IMR-90 (cell line): ENCODE data around the gene BCAR1. TPM values are rescaled to one million over a fixed set of nuclear protein-coding genes. Genes with fewer than 3 reads are reported as not detected.

Experiments used
- ATAC-seq: fragments of 200-7000 bp; cut with Tn5 transposase; 2 replicates; pipeline ENCODE4 v1.9.1; 2020; ENCODE audit warnings: low read depth, mild to moderate bottlenecking, moderate library complexity
- BruUV-seq: library from RNA; stranded (reverse); fragments of 400-500 nt; replicated peaks from 2 replicates; lab custom pipeline; 2021; lab: Mats Ljungman, UMichigan
- CTCF ChIA-PET: fragments of 300-600 bp; formaldehyde crosslinking; extraction: SDS; loops from one replicate; lab custom pipeline; 2021; ENCODE audit warnings: antibody characterized with exemption; lab: Yijun Ruan, JAX
- POLR2A ChIA-PET: fragments of 300-600 bp; sonication (Branson Sonifier 250); formaldehyde crosslinking; loops from one replicate; lab custom pipeline; 2022; ENCODE audit warnings: antibody characterized with exemption; ENCODE audit not compliant: unreplicated experiment; lab: Charles Lee
- DNase-seq: peaks from one replicate; pipeline ENCODE4 v3.0.0; 2013
- H2AFZ ChIP-seq: replicated peaks from 2 replicates; pipeline ENCODE3; 2013; ENCODE audit warnings: low read length, mild to moderate bottlenecking; ENCODE audit not compliant: poor library complexity
- H2AK5ac ChIP-seq: 2 replicates; pipeline ENCODE4 v1.6.1; 2013; ENCODE audit warnings: low read depth, low read length, inconsistent platforms
- H2AK9ac ChIP-seq: replicated peaks from 2 replicates; pipeline ENCODE3; 2013; ENCODE audit warnings: mild to moderate bottlenecking, low read depth, low read length, moderate library complexity; ENCODE audit not compliant: poor library complexity
- H2BK120ac ChIP-seq: 2 replicates; pipeline ENCODE4 v1.6.1; 2013; ENCODE audit warnings: low read depth, low read length, inconsistent platforms
- H2BK15ac ChIP-seq: 3 replicates; pipeline ENCODE4 v1.6.1; 2013; ENCODE audit warnings: low read depth, low read length, inconsistent platforms
- H2BK20ac ChIP-seq: 2 replicates; pipeline ENCODE4 v1.6.1; 2013; ENCODE audit warnings: low read depth, mild to moderate bottlenecking, inconsistent platforms, low read length, moderate library complexity
- H2BK5ac ChIP-seq: 2 replicates; pipeline ENCODE4 v1.6.1; 2013; ENCODE audit warnings: mild to moderate bottlenecking, low read depth, low read length, inconsistent platforms; ENCODE audit not compliant: poor library complexity, severe bottlenecking
- H3K14ac ChIP-seq: replicated peaks from 2 replicates; pipeline ENCODE4 v1.6.1; 2013; ENCODE audit warnings: low read depth, low read length, inconsistent platforms
- H3K18ac ChIP-seq: 2 replicates; pipeline ENCODE4 v1.6.1; 2013; ENCODE audit warnings: low read depth, low read length, control low read depth
- H3K23ac ChIP-seq: 2 replicates; pipeline ENCODE4 v1.6.1; 2013; ENCODE audit warnings: low read depth, low read length, inconsistent platforms
- H3K27ac ChIP-seq: 2 replicates; pipeline ENCODE4 v1.5.1; 2013; ENCODE audit warnings: mild to moderate bottlenecking, control low read depth, low read length; ENCODE audit not compliant: insufficient read depth
- H3K27me3 ChIP-seq: 2 replicates; pipeline ENCODE4 v1.6.1; 2013; ENCODE audit warnings: low read length; ENCODE audit not compliant: control insufficient read depth, insufficient read depth
- H3K36me3 ChIP-seq: 2 replicates; pipeline ENCODE4 v1.6.1; 2013; ENCODE audit warnings: low read length, mixed read lengths; ENCODE audit not compliant: control insufficient read depth, insufficient read depth
- H3K4ac ChIP-seq: 2 replicates; pipeline ENCODE4 v1.6.1; 2013; ENCODE audit warnings: low read depth, low read length, inconsistent platforms
- H3K4me1 ChIP-seq: 2 replicates; pipeline ENCODE4 v1.6.1; 2013; ENCODE audit warnings: low read length, mixed read lengths; ENCODE audit not compliant: control insufficient read depth, insufficient read depth
- H3K4me2 ChIP-seq: 2 replicates; pipeline ENCODE4 v1.6.1; 2013; ENCODE audit warnings: low read depth, mild to moderate bottlenecking, control low read depth, low read length, moderate library complexity
- H3K4me3 ChIP-seq: 2 replicates; pipeline ENCODE4 v1.5.1; 2013; ENCODE audit warnings: low read depth, mild to moderate bottlenecking, control low read depth, low read length, moderate library complexity; ENCODE audit not compliant: insufficient read depth
- H3K56ac ChIP-seq: 2 replicates; pipeline ENCODE4 v1.6.1; 2013; ENCODE audit warnings: low read length, inconsistent platforms; ENCODE audit not compliant: insufficient read depth; ENCODE audit errors: extremely low read depth
- H3K79me1 ChIP-seq, 2 experiments: 2 replicates each; pipeline ENCODE4 v1.6.1; 2013; ENCODE audit warnings: low read length in 2 of 2, inconsistent platforms in 1 of 2, low read depth in 1 of 2
- H3K9ac ChIP-seq: 2 replicates; pipeline ENCODE4 v1.6.1; 2013; ENCODE audit warnings: low read depth, low read length, control low read depth
- H3K9me1 ChIP-seq: 2 replicates; pipeline ENCODE4 v1.6.1; 2013; ENCODE audit warnings: low read length, inconsistent platforms; ENCODE audit not compliant: insufficient read depth
- H3K9me3 ChIP-seq: 2 replicates; pipeline ENCODE4 v1.6.1; 2013; ENCODE audit warnings: low read length; ENCODE audit not compliant: control insufficient read depth, insufficient read depth
- H4K20me1 ChIP-seq: 2 replicates; pipeline ENCODE4 v1.6.1; 2013; ENCODE audit warnings: low read length, inconsistent platforms; ENCODE audit not compliant: insufficient read depth
- H4K5ac ChIP-seq: 2 replicates; pipeline ENCODE4 v1.6.1; 2013; ENCODE audit warnings: mild to moderate bottlenecking, low read depth, low read length, control low read depth
- H4K8ac ChIP-seq, 2 experiments: 2 replicates each; pipeline ENCODE4 v1.6.1; 2013; ENCODE audit warnings: low read depth in 2 of 2, low read length in 2 of 2, control low read depth in 1 of 2, inconsistent platforms in 1 of 2
- H4K91ac ChIP-seq: 2 replicates; pipeline ENCODE4 v1.6.1; 2013; ENCODE audit warnings: low read depth, low read length, inconsistent platforms; ENCODE audit not compliant: insufficient read depth
- BHLHE40 ChIP-seq: fragments of 150-350 bp; IDR thresholded peaks from 2 replicates; pipeline ENCODE4 v1.6.1; 2016; ENCODE audit warnings: mild to moderate bottlenecking, low read depth, low read length
- ELK1 ChIP-seq: fragments of 150-350 bp; IDR thresholded peaks from 2 replicates; pipeline ENCODE4 v1.6.1; 2016; ENCODE audit warnings: low read depth, mild to moderate bottlenecking, low read length, moderate library complexity, borderline replicate concordance
- FOS ChIP-seq: fragments of 150-350 bp; IDR thresholded peaks from 2 replicates; pipeline ENCODE4 v1.6.1; 2016; ENCODE audit warnings: low read depth, low read length
- MAZ ChIP-seq: IDR thresholded peaks from 2 replicates; pipeline ENCODE4 v1.6.1; 2012; ENCODE audit warnings: low read depth, mild to moderate bottlenecking, low read length, improper control_type of control experiment, moderate library complexity, borderline replicate concordance
- MXI1 ChIP-seq: IDR thresholded peaks from 2 replicates; pipeline ENCODE4 v1.6.1; 2012; ENCODE audit warnings: low read depth, mild to moderate bottlenecking, low read length, moderate library complexity, borderline replicate concordance
- RCOR1 ChIP-seq: IDR thresholded peaks from 2 replicates; pipeline ENCODE4 v1.6.1; 2012; ENCODE audit warnings: mild to moderate bottlenecking, low read length, improper control_type of control experiment; ENCODE audit not compliant: insufficient replicate concordance
- WGBS, 2 experiments: methylation state at CpG; one replicate each; pipeline versions ENCODE4 v1.1.5 to v1.1.7; 2013; ENCODE audit warnings: missing lambda C conversion rate in 2 of 2; ENCODE audit not compliant: insufficient read length in 1 of 2; ENCODE audit errors: extremely low coverage in 2 of 2; 5-methylcytosine and 5-hydroxymethylcytosine counted together
- dilution Hi-C: fragments of 300-500 bp; cut with HindIII; formaldehyde crosslinking; loops from one replicate; pipeline ENCODE4 v1.14.3; 2018; ENCODE audit warnings: low sequenced_read_pairs; ENCODE audit not compliant: unreplicated experiment
- in situ Hi-C: fragments of 300-500 bp; cut with MboI; formaldehyde crosslinking; loops from 3 replicates; pipeline ENCODE4 v1.14.3; 2019; ENCODE audit warnings: low sequenced_read_pairs, inconsistent platforms, mixed read lengths
- intact Hi-C: fragments of 100-400 bp; cut with micrococcal nuclease; formaldehyde crosslinking; loops from 2 replicates; pipeline ENCODE4 v1.10.0; 2022
- polyA plus RNA-seq, 3 experiments: library from polyadenylated mRNA; depleted of rRNA; stranded (reverse); fragments of >200 nt; gene quantifications; 2 replicates each; pipeline ENCODE4 v1.2.3, GENCODE V29; 2012; ENCODE audit warnings: low replicate concordance in 1 of 3
- total RNA-seq: library from RNA; depleted of rRNA; stranded (reverse); fragments of >200 nt; gene quantifications from 2 replicates; pipeline ENCODE4 v1.2.3, GENCODE V29; 2012
- TF ChIP-seq, protein P1 (sequence below): fragments of 150-350 bp; IDR thresholded peaks from 2 replicates; pipeline ENCODE4 v1.6.1; 2017; ENCODE audit warnings: mild to moderate bottlenecking, antibody characterized with exemption, low read length, low read depth
- TF ChIP-seq, protein P2 (sequence below): conservative IDR thresholded peaks from 2 replicates; pipeline ENCODE4 v1.5.1; 2012; ENCODE audit warnings: mild to moderate bottlenecking, low read depth, low read length, improper control_type of control experiment

The BCAR1 gene
- total and polyA plus RNA-seq, 2 of the 4 experiments (the other 2 are of a cell fraction) = 18.1 to 99.4 TPM

DNA sequence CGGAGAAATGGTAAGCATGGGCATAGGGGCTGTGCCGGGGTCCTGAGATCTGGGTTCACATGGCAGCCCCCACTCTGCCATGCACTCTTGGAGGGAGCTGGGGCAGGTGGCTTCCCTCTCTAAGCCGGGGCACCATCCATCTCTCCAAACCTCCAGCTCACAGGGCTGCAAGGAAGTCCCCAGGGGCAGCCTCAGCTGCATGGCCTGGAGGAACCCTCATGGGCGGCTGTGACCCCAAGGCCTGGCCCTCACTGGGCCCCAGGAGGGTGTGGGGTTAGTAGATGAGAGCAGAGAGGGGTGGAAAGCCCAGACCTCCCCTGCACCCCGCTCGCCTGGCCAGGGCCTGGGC, 47.0 kb downstream of the BCAR1 start:
- WGBS, 2 experiments = no CpG with 5 or more reads among the region's 6 CpGs
- H2BK5ac ChIP-seq = no peak overlapping the region

More for the DNA sequence above, 47.0 kb downstream of the BCAR1 start:
- in situ Hi-C loops (loop anchor here (25.0 kb wide), 2 partner anchors 383 to 558 kb away; no protein-coding TSS in a partner anchor), dilution Hi-C loops (no loop called here), intact Hi-C loops (no loop called here)
- Histone ChIP-seq H3K4me1 (no peaks in the 10 kb centered on the region), H3K9ac (no peak overlapping the region), H3K9me3 (no peaks in the 10 kb centered on the region), H3K18ac (no peak overlapping the region), H3K23ac (no peak overlapping the region), H3K56ac (no peak overlapping the region), H2BK15ac (no peak overlapping the region), H3K4ac (no peak overlapping the region), H2AK9ac (no peak overlapping the region), H2BK20ac (no peak overlapping the region), H3K4me2 (no peak overlapping the region), H2BK120ac (no peak overlapping the region), H4K20me1 (no peaks in the 10 kb centered on the region), H3K4me3 (no peak overlapping the region), H4K5ac (no peak overlapping the region), H2AK5ac (no peak overlapping the region), H3K36me3 (no peaks in the 10 kb centered on the region), H4K91ac (no peak overlapping the region), H3K9me1 (no peaks in the 10 kb centered on the region), H3K79me1 (no peaks in the 10 kb centered on the region), H4K8ac (no peak overlapping the region), H3K27ac (no peak overlapping the region), H3K14ac (no peak overlapping the region), H3K27me3 (no peaks in the 10 kb centered on the region), H2AFZ (peak overlapping the region; percentile 51)
- ATAC-seq (no peak), DNase-seq (no peak)
- TF ChIP-seq ELK1 (no peak), RCOR1 (no peak), FOS (no peak), BHLHE40 (no peak), MAZ (no peak), MXI1 (no peak)
- TF ChIP-seq, protein P1, sequence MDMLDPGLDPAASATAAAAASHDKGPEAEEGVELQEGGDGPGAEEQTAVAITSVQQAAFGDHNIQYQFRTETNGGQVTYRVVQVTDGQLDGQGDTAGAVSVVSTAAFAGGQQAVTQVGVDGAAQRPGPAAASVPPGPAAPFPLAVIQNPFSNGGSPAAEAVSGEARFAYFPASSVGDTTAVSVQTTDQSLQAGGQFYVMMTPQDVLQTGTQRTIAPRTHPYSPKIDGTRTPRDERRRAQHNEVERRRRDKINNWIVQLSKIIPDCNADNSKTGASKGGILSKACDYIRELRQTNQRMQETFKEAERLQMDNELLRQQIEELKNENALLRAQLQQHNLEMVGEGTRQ = no peak
- TF ChIP-seq, protein P2, sequence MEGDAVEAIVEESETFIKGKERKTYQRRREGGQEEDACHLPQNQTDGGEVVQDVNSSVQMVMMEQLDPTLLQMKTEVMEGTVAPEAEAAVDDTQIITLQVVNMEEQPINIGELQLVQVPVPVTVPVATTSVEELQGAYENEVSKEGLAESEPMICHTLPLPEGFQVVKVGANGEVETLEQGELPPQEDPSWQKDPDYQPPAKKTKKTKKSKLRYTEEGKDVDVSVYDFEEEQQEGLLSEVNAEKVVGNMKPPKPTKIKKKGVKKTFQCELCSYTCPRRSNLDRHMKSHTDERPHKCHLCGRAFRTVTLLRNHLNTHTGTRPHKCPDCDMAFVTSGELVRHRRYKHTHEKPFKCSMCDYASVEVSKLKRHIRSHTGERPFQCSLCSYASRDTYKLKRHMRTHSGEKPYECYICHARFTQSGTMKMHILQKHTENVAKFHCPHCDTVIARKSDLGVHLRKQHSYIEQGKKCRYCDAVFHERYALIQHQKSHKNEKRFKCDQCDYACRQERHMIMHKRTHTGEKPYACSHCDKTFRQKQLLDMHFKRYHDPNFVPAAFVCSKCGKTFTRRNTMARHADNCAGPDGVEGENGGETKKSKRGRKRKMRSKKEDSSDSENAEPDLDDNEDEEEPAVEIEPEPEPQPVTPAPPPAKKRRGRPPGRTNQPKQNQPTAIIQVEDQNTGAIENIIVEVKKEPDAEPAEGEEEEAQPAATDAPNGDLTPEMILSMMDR = no peak
- CTCF ChIA-PET = no interaction called here
- no TSS peak for BruUV-seq
- POLR2A ChIA-PET = no interaction called here
